Activated naive CD8-positive, alpha-beta T cell (primary cell): ENCODE measurements around the gene AGBL4.
"Not testable (repeated sequence)": the region's sequence is repeated elsewhere in the genome, so short reads cannot be mapped to it uniquely, and the experiment has no call there.

Source experiments
- H3K27ac Mint-ChIP-seq: one replicate; pipeline ENCODE4 v1.8.0; 2021; ENCODE audit warnings: mixed read lengths
- H3K27me3 Mint-ChIP-seq: one replicate; pipeline ENCODE4 v1.8.0; 2021; ENCODE audit warnings: mixed read lengths
- H3K36me3 Mint-ChIP-seq: one replicate; pipeline ENCODE4 v1.8.0; 2021; ENCODE audit warnings: mixed read lengths
- H3K4me1 Mint-ChIP-seq: one replicate; pipeline ENCODE4 v1.8.0; 2021; ENCODE audit warnings: low read depth, mixed read lengths
- H3K4me3 Mint-ChIP-seq: one replicate; pipeline ENCODE4 v1.8.0; 2021; ENCODE audit warnings: mild to moderate bottlenecking, mixed read lengths
- H3K9me3 Mint-ChIP-seq: one replicate; pipeline ENCODE4 v1.8.0; 2021; ENCODE audit warnings: low read depth, mixed read lengths

The AGBL4 gene

DNA sequence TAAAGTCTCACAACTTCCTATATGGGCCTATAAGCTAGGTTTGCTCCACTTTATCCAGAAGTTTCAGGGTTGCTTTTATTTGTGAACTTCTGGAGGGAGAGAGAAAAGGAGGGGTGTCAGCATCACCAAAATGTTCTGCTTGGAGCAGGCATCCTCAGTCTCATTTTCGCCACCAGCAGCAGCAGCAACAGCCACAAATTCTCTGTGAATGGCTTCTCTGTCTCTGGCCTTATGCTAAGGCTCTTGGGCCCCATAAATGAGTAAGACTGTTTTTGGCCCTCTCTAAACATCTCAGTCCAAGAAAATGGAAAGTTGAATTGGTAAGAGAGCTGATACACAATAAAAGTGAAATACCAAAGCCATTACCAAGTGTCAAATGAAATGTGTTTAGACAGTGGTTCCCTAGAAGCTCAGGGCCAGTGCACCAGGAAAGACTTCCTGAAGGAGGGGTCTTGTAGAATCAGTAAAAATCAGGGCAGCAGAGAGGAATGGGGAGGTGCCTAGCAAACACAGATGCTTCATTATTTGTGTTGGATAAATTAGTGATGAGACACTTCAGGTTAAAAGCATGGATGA is 1498.8 kb downstream of the AGBL4 start:
- H3K36me3 Mint-ChIP-seq: peaks cover 2% of the 10 kb centered on the region
- H3K4me1 Mint-ChIP-seq: no peaks in the 10 kb centered on the region
- H3K27ac Mint-ChIP-seq: no peak overlapping the region
- H3K4me3 Mint-ChIP-seq: no peak overlapping the region
- H3K27me3 Mint-ChIP-seq: peaks cover 6% of the 10 kb centered on the region
- H3K9me3 Mint-ChIP-seq: no peaks in the 10 kb centered on the region

DNA sequence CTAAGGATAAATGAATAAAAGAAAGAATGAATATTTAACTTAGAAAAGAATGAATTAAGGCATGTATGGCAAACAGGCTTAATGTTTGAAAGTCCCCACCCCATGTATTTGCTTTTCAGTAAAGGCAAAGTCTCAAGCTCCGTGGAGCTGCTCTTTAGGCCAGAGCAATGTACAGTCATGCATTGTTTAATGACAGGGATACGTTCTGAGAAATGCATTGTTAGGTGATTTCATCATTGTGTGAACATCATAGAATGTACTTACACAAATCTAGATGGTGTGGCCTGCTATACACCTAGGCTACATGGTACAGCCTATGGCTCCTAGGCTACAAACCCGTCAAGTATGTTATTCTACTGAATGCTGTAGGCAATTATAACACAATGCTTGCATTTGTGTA is 1500.2 kb downstream of the AGBL4 start:
- no peaks in the 10 kb centered on the region for H3K4me1 Mint-ChIP-seq
- no peak overlapping the region for H3K4me3 Mint-ChIP-seq
- H3K36me3 Mint-ChIP-seq: peaks cover 2% of the 10 kb centered on the region
- H3K9me3 Mint-ChIP-seq: no peaks in the 10 kb centered on the region
- peaks cover 8% of the 10 kb centered on the region for H3K27me3 Mint-ChIP-seq
- H3K27ac Mint-ChIP-seq: no peak overlapping the region

DNA sequence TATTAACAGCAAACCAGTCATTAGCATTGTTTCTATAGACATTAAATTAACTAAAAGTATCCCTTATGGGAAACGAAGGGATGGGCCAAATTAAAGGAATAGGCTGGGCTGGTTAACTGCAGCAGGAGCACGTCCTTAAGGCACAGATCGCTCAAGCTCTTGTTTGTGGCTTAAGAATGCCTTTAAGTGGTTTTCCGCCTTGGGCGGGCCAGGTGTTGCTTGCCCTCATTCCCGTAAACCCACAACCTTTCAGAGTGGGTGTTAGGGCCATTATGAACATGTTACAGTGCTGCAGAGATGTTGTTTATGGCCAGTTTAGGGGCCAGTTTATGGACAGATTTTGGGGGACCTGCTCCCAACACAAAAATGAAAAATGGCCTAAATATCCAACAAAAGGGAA is 1503.9 kb downstream of the AGBL4 start:
- H3K27me3 Mint-ChIP-seq: peaks cover 16% of the 10 kb centered on the region
- not testable (repeated sequence) for H3K27ac Mint-ChIP-seq, H3K9me3 Mint-ChIP-seq, H3K4me1 Mint-ChIP-seq, H3K4me3 Mint-ChIP-seq, H3K36me3 Mint-ChIP-seq

DNA sequence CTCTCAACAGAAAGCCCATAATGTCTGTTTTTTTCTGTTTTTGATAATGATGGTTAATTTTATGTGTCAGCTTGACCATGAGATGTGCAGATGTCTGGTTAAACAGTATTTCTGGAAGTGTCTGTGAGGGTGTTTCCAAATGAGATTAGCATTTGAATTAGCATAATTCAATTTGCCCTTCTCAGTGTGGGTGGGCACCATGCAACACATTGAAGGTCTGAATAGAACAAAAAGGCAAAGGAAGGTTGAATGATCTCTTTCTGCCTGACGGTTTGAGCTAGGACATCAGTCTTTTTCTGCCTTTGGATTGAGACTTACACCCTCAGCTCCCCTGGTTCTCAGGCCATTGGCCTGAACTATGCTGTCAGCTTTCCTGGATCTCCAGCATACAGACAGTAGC is 1516.9 kb downstream of the AGBL4 start:
- Mint-ChIP-seq H3K27me3 (peaks cover 5% of the 10 kb centered on the region), H3K9me3 (no peaks in the 10 kb centered on the region), H3K4me3 (no peak overlapping the region), H3K36me3 (no peaks in the 10 kb centered on the region), H3K4me1 (no peaks in the 10 kb centered on the region), H3K27ac (no peak overlapping the region)

DNA sequence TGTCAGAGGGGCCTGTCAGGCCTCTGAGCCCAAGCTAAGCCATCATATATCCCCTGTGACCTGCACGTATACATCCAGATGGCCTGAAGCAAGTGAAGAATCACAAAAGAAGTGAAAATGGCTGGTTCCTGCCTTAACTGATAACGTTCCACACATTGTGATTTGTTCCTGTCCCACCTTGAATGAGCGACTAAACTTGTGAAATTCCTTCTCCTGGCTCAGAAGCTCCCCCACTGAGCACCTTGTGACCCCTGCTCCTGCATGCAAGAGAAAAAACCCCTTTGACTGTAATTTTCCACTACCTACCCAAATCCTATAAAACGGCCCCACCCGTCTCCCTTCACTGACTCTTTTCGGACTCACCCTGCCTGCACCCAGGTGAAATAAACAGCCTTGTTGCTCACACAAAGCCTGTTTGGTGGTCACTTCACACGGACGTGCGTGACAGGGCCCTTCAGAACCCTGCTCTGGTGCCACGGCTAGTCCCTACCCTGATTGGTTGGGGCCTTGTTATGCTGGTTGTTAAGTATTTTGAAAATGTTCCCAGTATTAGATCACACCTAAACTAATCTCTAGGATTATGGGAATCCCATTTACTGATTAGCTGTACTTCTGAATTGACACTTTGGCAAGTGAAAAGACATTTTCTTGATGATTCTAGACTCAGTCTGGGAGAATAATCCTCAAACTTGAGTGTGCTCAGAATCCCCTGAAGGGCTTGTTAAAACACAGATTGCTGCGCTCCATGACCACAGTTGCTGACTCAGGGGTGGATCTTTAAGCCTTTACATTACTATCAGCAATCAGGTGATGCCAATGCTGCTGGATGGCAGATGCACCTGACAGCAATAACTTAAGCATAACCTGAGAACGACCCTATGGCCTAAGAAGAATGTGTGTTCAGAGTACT is 1523.0 kb downstream of the AGBL4 start:
- Mint-ChIP-seq H3K36me3 (no peaks in the 10 kb centered on the region), H3K9me3 (no peaks in the 10 kb centered on the region), H3K27ac (no peak overlapping the region), H3K27me3 (no peaks in the 10 kb centered on the region), H3K4me1 (peaks cover 4% of the 10 kb centered on the region), H3K4me3 (no peak overlapping the region)

DNA sequence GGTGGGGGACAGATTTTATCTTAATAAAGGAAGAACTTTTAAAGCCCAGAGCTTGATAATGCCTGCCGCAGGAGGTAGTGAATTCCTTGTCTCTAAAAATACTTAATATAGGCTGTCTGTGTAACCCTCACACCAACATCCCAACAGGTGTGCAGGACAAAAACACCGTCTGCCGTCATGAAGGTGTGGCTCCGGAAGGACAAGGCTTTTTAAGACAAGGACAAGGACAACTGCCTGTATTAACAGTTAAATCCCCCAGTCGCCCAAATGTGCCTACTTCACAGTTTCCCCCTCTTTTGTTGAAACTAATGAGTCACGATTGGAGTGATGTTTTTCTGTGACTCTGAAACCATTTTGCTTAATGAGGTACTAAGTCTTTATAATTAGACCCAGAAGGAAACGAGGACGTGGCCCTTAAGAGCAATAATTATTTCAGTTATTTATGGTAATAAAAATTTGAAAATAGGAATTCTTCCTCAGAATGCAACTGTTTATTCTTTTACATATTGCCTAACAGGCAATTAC is 1524.5 kb downstream of the AGBL4 start:
- Mint-ChIP-seq H3K4me1 (peaks cover 4% of the 10 kb centered on the region), H3K27ac (no peak overlapping the region), H3K9me3 (no peaks in the 10 kb centered on the region), H3K36me3 (no peaks in the 10 kb centered on the region), H3K27me3 (no peaks in the 10 kb centered on the region), H3K4me3 (no peak overlapping the region)

DNA sequence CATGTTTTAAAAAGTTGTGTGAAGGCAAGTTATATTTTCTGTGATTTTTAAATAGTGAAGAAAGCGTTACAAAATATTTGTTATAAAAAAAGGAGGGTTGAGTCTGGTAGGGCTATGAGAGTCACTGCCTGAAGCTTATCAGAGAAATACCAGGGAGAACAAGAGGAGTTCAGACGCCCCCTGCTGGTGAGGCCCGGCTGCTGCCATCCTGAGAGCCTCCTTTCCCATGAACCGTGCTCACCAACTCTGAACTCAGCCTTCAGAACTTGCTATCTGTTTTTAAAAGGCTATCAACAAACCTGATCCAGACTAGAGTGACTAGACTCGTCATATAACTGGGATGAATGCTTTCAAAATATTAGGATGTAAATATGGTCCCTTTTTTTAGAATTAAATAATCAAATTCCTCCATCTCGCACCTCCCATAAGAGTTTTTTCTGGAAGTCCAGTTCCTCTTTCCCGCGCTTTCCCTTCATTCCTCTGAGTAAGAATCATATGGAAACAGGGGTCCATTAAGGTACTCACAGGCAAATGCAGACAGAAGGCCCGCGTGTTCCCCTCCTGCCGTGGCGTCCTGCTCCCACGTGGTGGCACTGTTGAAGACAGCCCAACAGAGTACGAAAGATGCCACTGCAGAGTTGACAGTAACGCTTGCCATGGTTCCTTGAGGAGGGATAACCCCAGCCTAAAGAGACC is 1525.5 kb downstream of the AGBL4 start:
- Mint-ChIP-seq H3K27me3 (no peaks in the 10 kb centered on the region), H3K4me1 (peaks cover 4% of the 10 kb centered on the region), H3K27ac (no peak overlapping the region), H3K9me3 (no peaks in the 10 kb centered on the region), H3K36me3 (no peaks in the 10 kb centered on the region), H3K4me3 (no peak overlapping the region)

DNA sequence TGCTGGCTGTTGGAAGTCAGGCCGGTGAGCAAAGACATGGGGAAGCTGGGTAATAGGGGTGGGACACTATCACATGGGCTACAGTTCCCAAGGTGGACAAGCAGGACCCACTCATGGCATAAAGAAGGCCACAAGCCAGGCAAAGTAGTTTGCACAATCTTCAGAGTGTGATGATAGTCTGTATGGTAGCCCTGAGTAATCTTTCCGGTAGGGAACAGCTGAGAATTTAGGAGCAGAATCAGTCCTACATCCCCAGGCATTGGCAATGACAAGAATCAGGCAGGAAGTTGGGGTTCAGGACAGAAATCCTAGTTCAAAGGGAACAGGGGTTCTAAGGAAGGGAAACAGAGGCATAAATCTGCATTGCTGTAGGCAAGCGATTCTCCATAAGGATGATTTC is 1527.8 kb downstream of the AGBL4 start:
- no peaks in the 10 kb centered on the region for H3K9me3 Mint-ChIP-seq
- H3K27ac Mint-ChIP-seq: no peak overlapping the region
- H3K36me3 Mint-ChIP-seq: no peaks in the 10 kb centered on the region
- no peaks in the 10 kb centered on the region for H3K27me3 Mint-ChIP-seq
- no peak overlapping the region for H3K4me3 Mint-ChIP-seq
- H3K4me1 Mint-ChIP-seq: peaks cover 4% of the 10 kb centered on the region

DNA sequence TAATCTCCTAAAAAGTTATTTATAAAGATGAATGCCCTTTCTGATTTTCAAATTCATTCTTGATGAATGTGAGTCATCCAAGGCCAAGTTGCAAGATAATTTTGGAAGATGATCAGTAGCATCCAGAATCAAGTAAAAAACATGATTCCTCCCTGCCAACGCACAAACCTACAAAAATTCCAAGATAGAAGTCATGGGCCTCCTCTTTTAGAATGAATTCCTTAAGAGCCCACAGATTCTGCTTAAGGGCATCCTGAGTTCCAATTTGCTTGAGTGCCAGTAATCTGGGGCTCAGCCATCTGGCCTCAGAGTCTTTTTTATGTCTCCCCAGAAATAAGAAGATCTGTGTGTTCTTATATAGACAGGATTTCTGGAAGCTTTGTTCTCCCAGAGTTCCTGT is 1528.6 kb downstream of the AGBL4 start:
- Mint-ChIP-seq H3K4me1 (peaks cover 4% of the 10 kb centered on the region), H3K27me3 (no peaks in the 10 kb centered on the region)

DNA sequence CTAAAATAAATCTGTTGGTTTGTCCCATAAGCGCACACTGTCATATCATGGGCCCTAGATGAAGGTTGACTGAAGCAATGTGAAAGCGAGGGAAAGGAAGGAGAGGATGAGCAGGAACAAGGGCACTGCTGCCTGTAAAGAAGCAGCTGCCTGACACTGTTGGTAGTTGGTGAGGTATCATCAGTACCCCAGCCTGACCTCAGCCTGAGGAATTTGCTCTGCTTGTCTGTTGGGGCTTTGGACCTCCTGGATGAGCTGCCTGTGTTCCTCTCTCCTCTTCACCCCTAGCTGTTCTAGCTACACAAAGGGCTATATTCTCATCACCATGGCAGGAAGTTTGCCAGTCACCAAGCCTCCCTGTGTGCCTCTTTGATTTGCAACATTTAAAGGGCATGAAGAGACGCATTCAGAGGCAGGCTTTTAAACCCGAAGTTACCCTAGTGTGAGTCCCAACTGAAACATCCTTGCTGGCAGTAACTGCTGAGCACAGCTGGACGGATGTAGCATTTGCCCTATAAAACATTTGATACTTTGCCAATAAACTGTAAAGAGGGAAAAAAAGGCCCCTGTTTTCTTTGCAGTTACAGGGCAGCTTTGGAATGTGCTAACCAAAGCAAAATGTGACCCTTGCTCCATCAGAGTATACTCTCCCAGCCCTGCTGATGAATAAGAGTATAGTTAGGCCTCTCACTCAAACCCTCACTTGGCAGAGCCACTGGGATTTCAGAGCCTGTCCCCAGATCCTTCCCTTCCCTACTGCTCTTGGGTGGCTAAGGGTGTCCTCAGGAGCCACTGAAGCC is 1529.6 kb downstream of the AGBL4 start:
- Mint-ChIP-seq H3K36me3 (no peaks in the 10 kb centered on the region), H3K4me1 (peaks cover 4% of the 10 kb centered on the region), H3K27ac (no peak overlapping the region), H3K9me3 (no peaks in the 10 kb centered on the region), H3K27me3 (no peaks in the 10 kb centered on the region), H3K4me3 (no peak overlapping the region)

More for the DNA sequence above, 1528.6 kb downstream of the AGBL4 start:
- H3K36me3 Mint-ChIP-seq: no peaks in the 10 kb centered on the region
- no peak overlapping the region for H3K27ac Mint-ChIP-seq
- no peaks in the 10 kb centered on the region for H3K9me3 Mint-ChIP-seq
- no peak overlapping the region for H3K4me3 Mint-ChIP-seq

DNA sequence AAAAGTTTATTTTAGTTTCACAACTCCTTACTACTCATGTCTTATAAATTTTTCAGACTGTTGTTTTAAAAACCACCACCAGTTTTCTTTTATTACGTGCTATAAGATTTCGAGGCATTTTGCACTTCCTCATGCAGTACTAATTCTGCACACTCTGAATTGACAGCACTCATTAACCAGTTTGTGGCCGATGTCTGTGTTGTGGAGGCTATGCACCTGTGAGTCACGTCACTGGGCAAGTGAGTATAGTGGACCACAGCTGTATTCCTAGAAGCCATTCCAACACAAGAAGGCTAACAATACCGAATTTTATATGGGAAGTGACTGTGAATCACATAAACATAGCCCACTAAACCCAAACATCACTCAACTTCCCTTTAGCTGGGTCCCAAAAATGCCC is 1530.7 kb downstream of the AGBL4 start:
- no peak overlapping the region for H3K27ac Mint-ChIP-seq
- no peaks in the 10 kb centered on the region for H3K36me3 Mint-ChIP-seq
- no peaks in the 10 kb centered on the region for H3K9me3 Mint-ChIP-seq
- no peaks in the 10 kb centered on the region for H3K27me3 Mint-ChIP-seq
- H3K4me3 Mint-ChIP-seq: no peak overlapping the region
- H3K4me1 Mint-ChIP-seq: no peaks in the 10 kb centered on the region

DNA sequence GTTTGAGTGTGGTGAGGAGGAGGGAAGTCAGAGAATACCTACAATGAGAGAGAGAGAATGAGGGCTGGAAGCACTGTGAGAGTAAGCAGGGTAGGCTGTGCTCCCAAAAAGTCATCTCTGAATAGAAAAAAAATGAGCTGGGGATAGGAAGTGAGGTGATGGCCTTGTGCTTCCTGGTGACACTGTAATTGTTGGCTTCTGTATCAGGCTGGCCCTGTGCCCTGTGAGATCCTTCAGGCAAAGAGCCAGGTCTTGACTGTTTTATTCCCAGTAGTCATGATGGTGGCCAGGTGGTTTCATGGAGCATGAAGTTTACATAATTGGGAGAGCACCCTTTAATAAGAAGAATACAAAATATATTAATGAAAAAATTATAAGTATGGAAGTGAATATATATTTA is 1531.4 kb downstream of the AGBL4 start:
- Mint-ChIP-seq H3K4me1 (no peaks in the 10 kb centered on the region), H3K27ac (no peak overlapping the region), H3K36me3 (no peaks in the 10 kb centered on the region), H3K4me3 (no peak overlapping the region), H3K9me3 (no peaks in the 10 kb centered on the region), H3K27me3 (no peaks in the 10 kb centered on the region)

DNA sequence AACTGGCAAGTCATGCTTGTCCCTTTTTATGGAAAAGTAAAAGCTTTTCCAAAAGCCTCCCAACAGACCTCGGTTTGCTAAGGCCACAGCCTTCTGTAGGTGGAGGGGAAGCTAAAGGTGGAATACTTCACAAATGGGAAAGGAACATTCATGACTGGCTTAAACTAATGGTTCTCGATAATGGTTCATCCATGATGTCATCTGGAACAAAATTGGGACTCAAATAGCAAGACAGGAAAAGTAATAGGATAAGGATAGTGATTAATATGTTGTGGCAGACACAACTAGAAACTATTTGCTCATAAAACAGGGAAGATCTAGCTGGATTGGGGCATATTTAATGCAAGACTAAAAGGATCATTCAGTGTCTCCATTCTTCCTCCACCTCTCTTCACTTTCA is 1535.0 kb downstream of the AGBL4 start:
- Mint-ChIP-seq H3K27ac (no peak overlapping the region), H3K4me1 (no peaks in the 10 kb centered on the region), H3K27me3 (no peaks in the 10 kb centered on the region), H3K36me3 (no peaks in the 10 kb centered on the region), H3K4me3 (no peak overlapping the region), H3K9me3 (no peaks in the 10 kb centered on the region)
